DMS53 treated with DMSO at 0.1 percent for 48 hours (cell line): ENCODE results near the gene CAMTA1.

Source experiments
- DNase-seq: peaks from one replicate; lab custom pipeline; 2025; ENCODE audit not compliant: unreplicated experiment; lab: John Stamatoyannopoulos, UW

CAMTA1 gene

DNA sequence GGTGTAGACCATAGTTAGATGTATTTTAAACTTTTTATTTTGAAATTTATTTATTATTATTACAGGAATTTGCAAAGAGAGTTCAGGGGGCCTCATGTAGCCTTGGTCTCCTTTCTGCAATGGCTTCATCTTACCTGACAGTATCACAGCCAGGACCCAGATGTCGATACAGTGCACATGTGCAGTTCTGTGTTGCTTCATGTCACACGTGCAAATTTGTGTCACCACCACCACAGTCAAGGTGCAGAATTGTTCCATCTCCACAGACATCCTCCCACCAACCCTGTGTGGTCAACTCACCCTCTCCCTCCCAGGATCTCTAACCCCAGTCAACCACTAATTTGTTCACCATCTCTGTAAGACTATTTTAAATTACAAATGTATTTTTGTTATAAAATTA lies 184.5 kb downstream of the CAMTA1 start:
- no peak for DNase-seq

DNA sequence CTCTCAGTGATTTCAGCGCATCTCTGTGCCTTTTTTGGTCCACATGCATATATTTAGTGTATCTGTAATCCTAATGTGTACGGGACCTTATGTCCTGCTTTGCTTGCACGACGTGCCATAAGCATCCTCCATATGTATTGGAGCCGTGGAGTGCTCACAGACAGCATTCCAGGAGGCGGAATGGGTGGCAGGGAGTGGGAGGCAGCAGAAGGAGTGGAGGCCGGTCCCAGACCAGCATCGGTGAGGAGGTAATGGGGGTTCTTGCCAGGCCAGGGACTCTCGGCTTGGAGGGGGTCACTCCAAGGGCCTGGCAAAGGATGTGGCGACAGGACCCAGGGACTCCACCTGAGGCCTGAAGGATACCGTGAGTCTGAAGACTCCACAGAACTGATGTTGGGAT lies 185.0 kb downstream of the CAMTA1 start:
- no peak for DNase-seq

DNA sequence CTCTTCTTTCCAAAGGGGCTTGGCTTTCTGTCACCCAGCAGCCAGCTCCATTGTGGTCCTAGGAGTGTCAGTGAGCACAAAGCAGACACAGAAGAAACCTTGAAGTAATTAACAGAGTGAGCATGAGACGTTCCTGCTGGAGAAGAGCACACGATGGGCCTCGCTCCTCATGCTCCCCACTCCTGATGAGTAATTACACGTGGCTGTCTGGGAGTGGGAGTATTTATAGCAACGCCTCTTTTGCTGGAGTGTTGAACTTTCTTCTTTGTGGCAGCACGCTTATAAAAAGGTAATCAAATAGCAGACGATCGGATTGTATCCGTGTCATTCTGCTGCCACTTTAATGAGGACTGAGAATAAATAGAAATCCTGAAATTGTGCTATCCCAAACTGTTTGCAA lies 185.8 kb downstream of the CAMTA1 start:
- DNase-seq, result no peak

DNA sequence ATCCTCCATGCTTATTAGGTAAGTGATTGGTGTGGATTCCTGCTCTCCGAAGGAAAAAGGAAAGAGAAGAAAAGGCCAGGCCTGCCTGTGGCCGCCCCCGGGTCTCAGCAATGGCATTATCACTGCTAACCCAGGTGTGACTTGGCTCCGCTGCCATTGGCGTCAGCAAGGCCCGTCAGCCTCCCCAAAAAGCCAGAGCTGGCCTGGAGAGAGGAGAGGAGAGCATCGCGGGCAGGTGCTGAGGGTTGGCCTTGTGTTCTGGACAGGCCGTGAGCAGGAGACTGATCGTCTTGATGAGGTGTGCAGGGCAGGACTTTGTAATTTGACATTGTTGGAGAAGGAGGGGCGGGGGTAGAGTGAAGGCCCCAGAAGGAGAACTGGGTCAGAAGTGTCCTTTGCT lies 186.4 kb downstream of the CAMTA1 start:
- no peak for DNase-seq

DNA sequence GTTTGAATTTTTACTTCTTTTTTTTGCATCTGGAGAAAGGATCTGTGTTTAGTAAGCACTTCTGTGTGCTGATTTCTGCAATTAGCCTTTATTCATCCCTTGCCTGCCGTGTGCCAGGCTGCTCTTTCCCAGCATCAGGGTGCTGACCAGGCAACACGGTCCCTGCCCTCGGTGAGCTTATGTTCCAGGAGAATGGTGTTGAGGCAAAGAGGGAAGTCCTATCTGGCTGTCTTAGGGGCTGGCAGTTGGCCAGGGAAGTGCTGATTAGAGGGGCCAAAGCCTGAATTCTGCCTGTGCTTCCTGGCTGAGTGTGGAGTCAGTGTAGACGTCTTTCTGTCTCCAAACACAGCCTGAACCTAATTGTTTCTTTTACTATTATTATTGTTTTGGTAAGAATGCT lies 187.1 kb downstream of the CAMTA1 start:
- DNase-seq, result no peak

DNA sequence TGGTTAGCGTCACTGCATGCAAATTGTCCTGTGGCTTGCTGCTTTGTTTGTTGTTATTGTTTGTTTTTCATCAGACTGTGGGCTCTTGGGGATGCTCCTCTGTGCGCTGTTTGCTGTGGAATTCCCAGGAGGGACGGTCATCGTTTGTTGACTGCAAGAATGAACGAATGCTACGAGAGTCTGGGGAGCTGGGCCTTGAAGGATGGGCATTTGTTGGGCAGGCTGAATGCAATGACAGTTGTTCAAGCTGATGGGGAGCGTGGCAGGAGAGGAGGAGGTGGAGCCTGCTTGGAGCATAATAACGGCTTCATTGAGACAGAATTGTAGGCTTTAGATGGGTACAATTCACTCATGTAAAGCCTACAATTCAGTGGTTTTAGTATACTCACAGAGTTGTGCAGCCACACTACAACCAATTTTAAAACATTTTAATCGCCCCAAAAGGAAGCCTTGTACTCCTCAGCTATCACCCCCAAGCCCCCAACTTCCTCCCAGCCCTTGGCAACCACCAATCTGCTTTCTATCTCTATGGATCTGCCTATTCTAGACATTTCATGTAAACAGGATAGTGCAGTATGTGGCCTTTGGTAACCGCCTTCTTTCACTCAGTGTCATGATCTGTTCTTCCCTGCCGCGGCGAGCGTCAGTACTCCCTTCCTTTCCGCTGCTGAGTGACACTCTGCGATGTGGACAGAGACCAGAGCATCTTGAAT lies 190.2 kb downstream of the CAMTA1 start:
- DNase-seq, result no peak

DNA sequence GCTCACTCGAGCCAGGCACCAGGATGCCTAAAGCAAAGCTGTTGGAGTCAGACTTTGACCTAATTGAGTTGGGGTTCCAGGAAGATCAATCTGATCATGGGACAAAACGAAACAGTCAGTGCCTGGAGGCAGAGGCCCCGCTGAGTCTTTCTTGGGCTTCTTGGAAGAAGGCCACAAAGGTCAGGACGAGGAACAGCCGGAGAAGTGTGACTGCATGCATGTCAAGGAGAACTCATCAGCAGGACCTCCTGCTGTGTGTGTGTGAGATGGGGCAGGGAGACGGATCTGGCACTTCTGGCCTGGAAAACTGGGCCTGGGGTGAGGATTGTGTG lies 190.8 kb downstream of the CAMTA1 start:
- DNase-seq, result no peak

DNA sequence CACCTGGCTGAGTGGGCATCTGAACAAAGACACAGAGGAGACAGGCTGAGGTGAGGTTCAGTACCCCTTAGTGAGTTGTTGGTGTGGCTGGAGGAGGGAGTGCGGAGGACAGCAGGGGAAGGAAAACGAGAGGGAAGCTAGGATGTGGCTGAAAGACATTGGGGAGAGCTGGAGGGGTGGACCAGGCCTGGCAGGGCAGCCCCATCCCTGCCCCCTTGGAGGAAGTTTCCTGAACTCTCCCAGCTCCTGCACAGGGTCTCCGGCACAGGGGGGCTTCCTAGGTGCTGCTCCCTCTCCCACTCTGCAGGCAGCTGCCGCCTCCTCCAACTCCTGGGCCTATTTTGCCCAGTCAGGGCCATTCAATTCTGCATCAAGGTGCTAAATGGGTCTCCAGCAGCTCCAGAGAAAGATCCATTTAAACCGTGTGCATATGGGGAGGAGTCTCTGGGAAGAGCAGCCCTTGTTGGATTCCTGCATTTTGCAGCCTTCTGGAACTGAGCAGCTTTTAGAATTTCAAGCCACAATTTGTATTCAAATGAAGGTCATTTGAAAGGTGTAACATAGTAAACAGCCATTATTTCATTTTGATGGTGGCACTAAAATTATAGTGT lies 193.9 kb downstream of the CAMTA1 start:
- DNase-seq, result no peak

DNA sequence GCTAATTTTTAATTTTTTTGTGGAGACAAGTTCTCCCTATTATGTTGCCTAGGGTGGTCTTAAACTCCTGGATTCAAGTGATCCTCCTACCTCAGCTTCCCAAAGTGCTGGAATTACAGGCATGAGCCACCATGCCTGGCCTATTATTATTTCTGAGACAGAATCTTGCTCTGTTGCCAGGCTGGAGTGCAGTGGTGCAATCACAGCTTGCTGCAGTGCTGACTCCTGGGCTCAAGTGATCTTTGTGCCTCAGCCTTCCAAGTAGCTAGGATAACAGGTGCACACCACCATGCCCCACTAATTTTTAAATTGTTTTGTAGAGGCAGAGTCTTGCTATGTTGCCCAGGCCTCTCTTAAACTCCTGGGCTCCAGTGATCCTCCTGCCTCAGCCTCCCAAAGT lies 196.3 kb downstream of the CAMTA1 start:
- DNase-seq, result no peak

DNA sequence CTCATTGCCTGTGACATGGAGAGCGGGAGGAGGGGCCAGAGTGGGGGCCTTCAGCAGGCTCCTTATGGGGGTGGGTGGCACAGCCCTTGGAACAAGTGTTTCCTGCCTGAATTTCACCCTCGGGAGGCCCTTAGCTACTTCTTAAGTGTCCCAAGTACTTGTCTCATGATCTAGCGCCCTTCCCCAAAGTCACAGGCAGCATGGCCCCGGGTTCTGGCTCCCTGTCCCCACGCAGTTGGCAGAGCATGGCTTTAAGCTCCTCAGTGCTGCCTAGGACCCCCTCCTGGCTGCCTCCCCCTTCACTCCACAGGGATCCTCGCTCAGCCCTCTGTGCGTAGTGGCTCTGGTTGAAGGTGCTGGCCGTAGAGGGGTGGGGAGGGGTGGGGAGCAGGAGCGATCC lies 197.2 kb downstream of the CAMTA1 start:
- no peak for DNase-seq

DNA sequence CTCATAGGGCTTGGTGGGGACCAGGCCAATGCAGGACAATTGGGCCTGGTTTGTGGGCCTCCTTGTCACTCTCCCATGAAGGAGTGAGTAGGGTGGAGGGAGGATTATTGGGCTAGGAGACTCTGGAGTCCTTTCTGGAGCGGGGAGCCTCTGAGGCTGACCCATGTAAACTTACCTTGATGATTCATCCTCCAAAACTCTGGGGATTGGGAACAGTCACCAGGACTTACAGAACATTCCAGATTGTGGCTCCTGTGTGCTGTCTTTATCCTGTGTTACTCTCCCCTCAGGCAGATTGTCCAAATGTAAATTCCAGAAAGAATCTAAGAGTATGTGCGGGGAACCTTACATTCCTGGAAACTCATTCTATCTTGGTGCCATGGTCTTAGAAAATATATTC lies 197.6 kb downstream of the CAMTA1 start:
- no peak for DNase-seq

DNA sequence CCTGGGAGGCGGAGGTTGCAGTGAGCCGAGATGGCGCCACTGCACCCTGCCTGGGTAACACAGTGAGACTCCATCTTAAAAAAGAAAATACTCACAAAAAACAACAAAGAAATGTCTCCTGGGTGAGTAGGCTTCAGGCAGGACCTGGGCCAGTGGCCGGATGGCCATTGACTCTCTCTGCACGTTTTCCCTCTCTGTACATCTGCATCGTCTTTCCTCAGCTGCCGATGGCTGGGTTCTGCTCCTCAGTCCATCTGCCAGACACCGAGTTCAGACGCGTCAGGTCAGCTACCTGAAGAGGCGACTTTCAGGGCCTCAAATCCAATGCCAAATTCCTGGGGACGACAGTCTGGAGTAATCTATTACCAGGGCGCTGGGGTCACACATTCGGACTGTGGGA lies 199.3 kb downstream of the CAMTA1 start:
- DNase-seq, result no peak

DNA sequence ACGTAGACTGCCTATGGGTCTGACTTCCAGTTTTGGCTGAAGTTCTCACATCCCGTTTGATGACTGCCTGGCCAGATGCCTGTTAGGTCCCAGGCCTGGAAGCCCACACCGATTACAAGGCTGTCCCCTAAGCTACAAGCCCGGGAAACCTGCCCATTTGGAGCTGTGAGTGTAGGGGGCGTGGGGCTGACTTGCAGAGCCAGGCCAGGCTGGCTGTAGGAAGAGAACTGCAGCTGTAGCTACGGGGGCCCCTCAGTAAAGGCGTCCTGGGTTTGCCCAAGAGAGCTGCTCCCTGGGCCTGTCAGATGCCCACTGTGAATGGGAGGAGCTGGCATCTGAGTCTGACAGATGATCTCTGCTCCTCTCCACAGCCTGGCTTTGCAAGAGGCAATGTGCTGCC lies 199.7 kb downstream of the CAMTA1 start:
- DNase-seq, result no peak

DNA sequence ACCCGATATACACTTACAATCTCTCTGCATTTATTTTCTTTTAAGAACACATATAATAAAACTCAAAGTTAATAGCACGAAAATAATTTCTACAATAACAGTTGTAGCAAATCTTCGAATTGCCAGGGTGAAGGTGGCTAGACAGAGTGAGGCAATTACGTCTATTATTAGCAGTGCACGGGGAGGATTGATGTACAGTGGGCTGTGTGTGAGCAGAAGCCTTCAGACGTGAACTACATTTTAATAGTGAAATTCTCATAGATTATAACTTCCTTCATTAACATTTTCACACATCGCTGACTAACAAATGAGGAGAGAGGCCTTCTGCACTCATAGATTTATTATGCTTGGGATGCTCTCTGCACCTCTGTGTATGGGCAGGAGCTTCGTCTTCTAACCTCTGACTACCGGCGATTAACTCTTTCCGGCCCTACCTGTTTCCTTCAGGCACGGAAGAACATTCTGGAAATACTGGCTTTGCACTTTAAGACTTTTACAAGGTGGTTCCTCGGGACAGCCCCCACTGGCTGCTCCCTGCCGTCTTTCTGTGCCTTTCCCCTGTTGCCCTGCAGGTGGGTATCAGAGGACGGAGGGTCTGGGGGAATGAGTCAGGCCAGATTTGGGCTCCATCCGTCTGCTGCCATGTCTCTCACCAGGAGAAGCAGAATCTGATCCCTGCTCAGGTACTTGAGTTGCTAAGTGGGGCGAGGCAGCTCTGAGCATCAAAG lies 200.5 kb downstream of the CAMTA1 start:
- no peak for DNase-seq

DNA sequence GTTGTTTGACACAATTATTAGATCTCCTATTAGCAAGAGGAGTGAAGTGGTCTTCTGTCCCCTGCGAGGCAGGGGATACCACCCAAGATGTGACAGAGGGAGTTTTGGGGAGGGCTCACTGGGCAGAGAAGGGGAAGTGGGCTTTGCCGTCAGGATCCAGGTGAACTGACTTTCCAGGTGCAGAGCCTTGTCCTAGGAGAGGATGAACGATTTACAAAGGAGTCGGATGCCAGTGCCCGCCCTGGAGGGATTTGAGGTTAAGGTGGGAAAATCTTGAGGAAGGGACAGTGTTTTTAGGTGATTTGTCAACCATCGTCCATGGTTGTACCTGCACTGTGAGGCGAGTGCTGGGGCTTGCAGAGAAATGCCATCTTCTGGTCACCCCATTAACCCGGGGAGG lies 201.0 kb downstream of the CAMTA1 start:
- no peak for DNase-seq

DNA sequence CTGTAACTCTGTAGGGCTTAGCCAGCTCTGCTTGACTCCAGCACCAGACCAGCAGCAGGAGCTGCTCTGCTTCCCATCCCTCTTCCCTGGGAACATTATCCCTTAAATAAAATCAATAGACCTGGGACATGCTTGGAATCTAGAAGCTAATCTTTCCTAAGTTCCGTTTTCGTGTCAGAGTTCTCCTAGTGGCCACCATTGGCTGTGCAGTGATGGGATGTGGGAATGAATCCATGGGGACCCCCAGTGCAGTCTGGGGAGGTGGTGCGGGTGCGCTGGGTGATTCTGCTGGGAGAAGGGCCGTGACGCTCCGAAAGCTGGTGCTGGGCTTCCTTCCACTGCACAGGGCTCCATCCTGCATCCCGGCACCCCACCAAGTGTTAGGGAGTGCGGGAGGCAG lies 202.7 kb downstream of the CAMTA1 start:
- no peak for DNase-seq

DNA sequence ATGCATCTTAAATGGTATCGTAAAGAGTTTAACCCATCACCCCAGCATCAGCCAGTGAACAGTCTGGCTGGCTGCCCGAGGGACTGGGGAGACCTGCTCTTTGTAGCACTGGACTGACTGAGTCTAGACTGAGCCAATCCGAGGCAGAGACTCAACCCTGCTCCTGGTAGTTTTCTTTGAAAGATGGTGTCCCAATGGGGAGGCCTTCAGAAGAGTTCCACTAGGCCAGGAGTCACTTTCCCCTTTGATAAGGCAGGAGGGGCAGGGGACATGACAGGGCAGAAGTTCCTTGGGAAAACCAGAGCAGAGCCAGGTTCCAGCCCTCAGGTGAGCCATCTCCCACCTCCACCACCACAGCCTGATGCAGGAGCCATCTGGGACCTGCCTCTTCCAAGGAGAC lies 203.5 kb downstream of the CAMTA1 start:
- no peak for DNase-seq

DNA sequence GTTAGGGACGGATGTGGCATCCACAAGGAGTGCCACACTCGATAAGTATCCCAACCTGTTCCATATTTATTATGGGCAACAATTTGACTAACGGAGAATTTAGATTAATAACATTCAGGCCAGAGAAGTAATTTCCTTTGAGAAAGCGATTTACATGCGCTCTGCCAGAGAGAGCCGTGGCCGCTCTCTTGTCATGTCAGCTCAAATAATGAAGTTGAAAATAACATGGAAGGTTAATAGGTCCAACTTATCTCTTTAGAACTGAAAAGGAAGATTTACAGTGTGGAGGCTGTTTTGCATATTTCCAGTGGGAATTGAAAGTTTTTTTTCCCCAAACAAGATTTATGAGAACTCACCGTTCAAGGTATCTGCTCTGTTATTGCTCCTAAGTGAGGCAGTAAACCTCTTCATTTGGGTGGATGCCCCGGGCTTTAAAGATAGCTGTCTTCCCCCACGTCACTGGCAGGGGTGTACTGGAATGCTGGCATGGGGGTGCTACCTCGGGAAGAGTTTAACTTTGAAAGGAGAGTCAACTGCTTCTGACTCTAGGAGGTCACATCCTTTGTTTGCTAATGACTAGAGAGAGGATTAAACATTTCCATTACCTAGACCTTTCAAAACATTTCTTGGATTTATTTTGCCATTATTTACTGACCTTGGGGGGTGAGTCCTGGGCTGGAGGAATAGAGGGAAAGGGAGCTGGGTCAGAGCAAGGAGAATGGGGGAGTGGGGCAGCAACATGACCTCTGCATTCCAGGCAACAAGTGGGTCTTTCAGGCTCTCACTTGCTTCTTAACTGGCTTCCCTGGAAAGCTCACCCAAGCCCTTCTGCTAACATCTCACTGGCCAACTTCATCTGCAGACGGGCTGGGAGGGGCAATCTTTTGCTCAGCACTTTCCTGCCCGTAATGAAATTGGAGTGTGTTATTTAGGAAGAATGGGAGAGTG lies 204.2 kb downstream of the CAMTA1 start:
- no peak for DNase-seq

DNA sequence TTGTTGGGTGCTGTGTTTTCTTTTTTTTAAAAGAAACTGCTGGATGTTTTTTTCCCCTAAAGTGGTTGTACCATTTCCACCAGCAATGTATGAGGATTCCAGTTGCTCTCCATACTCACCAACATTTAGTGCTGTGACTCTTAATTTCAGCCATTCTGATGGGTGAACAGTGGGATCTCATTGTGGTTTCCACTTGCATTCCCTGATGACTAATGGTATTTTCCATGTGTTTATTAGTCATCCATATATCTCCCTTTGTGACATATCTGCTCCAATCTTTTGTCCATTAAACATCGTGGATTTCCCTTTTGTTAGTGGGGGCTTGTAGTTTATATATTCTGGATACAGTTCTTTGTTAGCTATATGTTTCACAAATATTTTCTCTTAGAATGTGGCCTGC lies 206.0 kb downstream of the CAMTA1 start:
- DNase-seq, result no peak

DNA sequence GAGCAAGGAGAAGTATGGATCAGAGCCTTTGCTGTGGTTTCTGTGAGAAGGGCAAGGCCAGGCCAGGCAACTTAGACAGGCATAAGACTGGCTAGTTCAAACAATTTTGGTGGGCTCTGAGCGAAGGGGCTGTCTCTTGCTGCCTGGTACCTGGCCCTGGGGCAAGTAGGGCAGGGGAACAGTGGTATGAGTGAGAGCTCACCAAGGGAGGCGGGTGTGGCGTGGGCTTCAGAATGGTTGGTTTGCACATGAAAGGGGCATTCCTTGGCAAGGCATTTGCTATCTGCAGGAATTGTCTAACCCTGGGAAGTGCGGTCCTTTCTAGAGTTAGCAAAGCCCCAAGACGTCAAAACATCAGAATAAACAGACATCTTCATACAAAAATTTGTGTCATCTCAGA lies 210.5 kb downstream of the CAMTA1 start:
- no peak for DNase-seq

DNA sequence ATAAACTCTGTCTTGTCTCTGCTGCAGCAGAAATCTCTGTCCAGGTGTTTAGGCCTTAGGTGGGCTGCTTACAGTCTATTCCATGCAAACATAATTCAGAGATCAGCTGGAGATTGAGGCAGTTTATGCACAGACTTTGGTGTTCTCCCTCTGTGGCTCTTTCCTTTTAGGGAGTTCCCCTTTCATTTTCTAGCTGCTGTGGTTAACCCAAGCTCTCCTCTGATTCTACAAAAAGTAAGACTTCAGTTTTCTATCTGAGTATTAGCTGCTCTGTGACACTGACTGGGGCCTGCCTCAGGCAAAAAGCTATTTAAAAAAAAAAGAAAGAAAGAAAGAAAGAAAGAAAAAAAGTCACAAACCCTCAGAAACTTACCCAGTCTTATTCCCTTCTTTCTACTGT lies 211.1 kb downstream of the CAMTA1 start:
- DNase-seq, result no peak

DNA sequence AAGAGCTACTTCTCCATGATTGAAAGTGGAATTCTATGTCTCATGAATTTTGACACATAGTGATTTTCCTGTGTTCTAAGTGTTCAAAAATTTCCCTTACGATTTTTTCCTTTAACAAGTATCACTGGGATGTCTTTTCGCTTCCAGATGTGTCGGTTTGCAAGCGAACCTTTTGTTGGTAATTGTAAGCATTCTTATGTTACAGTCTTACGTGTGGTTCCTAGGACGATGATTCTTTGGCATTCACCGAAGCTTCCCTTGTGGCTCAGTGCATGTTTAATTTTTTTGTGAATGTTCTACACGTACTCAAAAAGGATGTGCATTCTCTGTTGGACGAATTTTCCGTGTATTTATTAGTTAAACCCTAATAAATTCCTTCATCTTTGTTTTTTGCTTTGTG lies 211.6 kb downstream of the CAMTA1 start:
- no peak for DNase-seq
